ENCODE data around the gene MRPL53. TPM values are rescaled to one million over a fixed set of nuclear protein-coding genes. Genes with fewer than 3 reads are reported as not detected.

Gene MRPL53
- total and polyA plus RNA-seq, 2 of the 13 experiments (the other 11 are each of a cell fraction or from before 2014, with no cell fraction given) = 34.3 to 51.9 TPM

DNA sequence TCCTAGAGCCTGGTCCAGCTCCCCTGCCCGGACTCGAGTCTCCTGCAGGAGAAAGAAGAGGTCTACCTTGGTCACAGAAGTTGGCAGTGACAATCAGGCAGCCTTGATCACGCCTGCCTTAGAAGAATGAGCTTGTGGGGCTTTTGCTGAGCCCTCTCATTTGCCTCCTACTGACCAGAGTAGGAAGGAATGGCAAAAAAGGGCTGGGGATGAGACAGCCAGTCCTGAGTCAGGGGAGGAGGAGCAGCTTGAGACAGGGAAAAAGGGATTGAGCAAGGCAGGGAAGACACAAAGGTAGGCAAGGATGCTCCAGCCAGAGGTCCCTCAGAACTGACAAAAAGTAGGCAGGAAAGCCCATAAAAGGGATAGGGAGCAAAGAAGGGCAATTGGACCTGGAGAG, 44.9 kb downstream of the MRPL53 start:
- intact Hi-C loops (cut with micrococcal nuclease; ENCODE audit: unreplicated experiment) = no loop called here

DNA sequence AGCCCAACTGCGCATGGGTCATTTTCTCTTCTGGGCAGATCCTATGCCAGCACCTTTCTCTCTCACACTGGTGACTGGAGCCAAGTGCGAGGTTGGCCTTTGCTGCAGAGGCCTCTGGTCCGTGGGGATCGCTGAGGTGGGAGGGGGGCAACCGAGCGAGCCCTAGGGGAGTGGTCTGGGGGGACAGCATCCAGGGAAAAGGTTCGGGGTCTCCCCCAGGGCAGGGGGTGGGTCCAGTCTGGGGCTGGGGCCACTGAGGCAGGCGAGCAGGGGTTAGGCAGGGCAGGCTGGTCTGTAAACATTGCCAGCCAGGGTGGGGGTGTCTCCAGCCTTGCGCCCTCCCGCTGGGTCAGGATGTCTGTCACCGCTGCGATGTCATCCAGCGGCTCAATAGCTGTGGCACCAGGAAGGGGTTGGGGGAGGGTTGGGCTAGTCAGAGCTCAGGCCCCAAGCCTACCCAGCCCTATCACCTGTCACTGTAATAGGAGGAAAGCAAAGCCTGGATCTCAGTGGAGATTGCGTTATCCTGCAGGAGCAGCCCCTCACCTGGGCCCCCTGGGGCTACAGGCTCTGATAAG, 46.2 kb downstream of the MRPL53 start:
- H3K27me3 ChIP-seq (ENCODE audit: control insufficient read depth in 1 of 2, insufficient read depth in 2 of 2, low read length in 2 of 2) = no peaks in the 10 kb centered on the region; a peak in 1 of 5 replicates
- H3K9me3 ChIP-seq (ENCODE audit: low read length) = no peaks in the 10 kb centered on the region
- H3K9ac ChIP-seq (ENCODE audit: insufficient read depth, low read depth, low read length) = no peak overlapping the region
- H3K4me1 ChIP-seq (ENCODE audit: insufficient read depth, low read length) = peaks cover 89% of the 10 kb centered on the region
- H3K27ac ChIP-seq (ENCODE audit: extremely low read length, insufficient read depth, low read length) = no peak overlapping the region
- no TSS peak for BruUV-seq (replicated peaks)
- H3K36me3 ChIP-seq (replicated peaks in 1 of 2; ENCODE audit: control insufficient read depth in 1 of 2, insufficient read depth in 2 of 2, low read length in 2 of 2) = peaks cover 32 to 59% of the 10 kb centered on the region in 2 experiments
- H4K20me1 ChIP-seq (ENCODE audit: insufficient read depth, low read length) = peaks cover 18% of the 10 kb centered on the region; the same call in 1 of the 2 replicates
- peaks cover 2% of the 10 kb centered on the region for H3K79me2 ChIP-seq (ENCODE audit: insufficient read depth, low read length)
- CTCF ChIA-PET (ENCODE audit: low intra/inter-chr PET ratio, low total read pairs) = no interaction called here
- ATAC-seq (no peak), DNase-seq (ENCODE audit: low spot score) (no peak), FAIRE-seq (no peak)
- 97% methylated on average over 14 of the region's 14 CpGs for WGBS (ENCODE audit: low lambda C conversion rate)
- in situ Hi-C loops (cut with HindIII; ENCODE audit: extremely low pct_ligation_motif_present, low pct_unique_long_range_greater_than_20kb) = no loop called here
- no peak overlapping the region for H3K4me2 ChIP-seq (ENCODE audit: low read depth, low read length)
- no peak overlapping the region for H3K4me3 ChIP-seq (replicated peaks in 1 of 3; ENCODE audit: insufficient read depth in 1 of 3, low read depth in 2 of 3, low read length in 3 of 3)
- POLR2A ChIA-PET = interaction anchor here (0.6 to 9.5 kb wide), 11 partner anchors 9 to 75 kb away, joined by 3 to 272 read pairs (median 4); partner anchors contain the start of genes CCDC142, INO80B, RTKN and TTC31
- H2AFZ ChIP-seq (ENCODE audit: low read length) = no peak overlapping the region
- intact Hi-C loops (cut with micrococcal nuclease; ENCODE audit: unreplicated experiment) = no loop called here
- TF ChIP-seq NRL (CRISPR knock-in tag; IDR thresholded peaks at IDR 0.05; ENCODE audit: borderline replicate concordance) (0 out of 2 replicates have a peak, but pooled peaks have one; percentile 43), ZNF773 (CRISPR knock-in tag; IDR thresholded peaks at IDR 0.05; ENCODE audit: borderline replicate concordance) (no peak), AGO2 (optimal IDR thresholded peaks at IDR 0.05; ENCODE audit: low read depth, low read length) (peak; percentile 92), POLR2A (IDR thresholded peaks at IDR 0.05; ENCODE audit: insufficient read depth in 1 of 2, low read depth in 2 of 2, low read length in 2 of 2) (0 out of 4 replicates have a peak, but pooled peaks of 1 of the 2 experiments have one; percentile 19), ZNF143 (CRISPR knock-in tag; IDR thresholded peaks at IDR 0.05) (no peak), MAFF (IDR thresholded peaks at IDR 0.05; ENCODE audit: low read depth, low read length) (no peak)
- TF ChIP-seq, protein P1, sequence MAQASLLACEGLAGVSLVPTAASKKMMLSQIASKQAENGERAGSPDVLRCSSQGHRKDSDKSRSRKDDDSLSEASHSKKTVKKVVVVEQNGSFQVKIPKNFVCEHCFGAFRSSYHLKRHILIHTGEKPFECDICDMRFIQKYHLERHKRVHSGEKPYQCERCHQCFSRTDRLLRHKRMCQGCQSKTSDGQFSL (CRISPR knock-in tag; IDR thresholded peaks at IDR 0.05) = no peak
- TF ChIP-seq, protein P2, sequence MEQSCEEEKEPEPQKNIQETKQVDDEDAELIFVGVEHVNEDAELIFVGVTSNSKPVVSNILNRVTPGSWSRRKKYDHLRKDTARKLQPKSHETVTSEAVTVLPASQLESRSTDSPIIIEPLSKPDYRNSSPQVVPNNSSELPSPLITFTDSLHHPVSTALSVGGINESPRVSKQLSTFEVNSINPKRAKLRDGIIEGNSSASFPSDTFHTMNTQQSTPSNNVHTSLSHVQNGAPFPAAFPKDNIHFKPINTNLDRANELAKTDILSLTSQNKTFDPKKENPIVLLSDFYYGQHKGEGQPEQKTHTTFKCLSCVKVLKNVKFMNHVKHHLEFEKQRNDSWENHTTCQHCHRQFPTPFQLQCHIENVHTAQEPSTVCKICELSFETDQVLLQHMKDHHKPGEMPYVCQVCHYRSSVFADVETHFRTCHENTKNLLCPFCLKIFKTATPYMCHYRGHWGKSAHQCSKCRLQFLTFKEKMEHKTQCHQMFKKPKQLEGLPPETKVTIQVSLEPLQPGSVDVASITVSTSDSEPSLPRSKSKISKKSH (CRISPR knock-in tag; IDR thresholded peaks at IDR 0.05; ENCODE audit: borderline replicate concordance) = 0 out of 2 replicates have a peak, but pooled peaks have one; percentile 26
- TF ChIP-seq, protein P3, sequence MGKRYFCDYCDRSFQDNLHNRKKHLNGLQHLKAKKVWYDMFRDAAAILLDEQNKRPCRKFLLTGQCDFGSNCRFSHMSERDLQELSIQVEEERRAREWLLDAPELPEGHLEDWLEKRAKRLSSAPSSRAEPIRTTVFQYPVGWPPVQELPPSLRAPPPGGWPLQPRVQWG (CRISPR knock-in tag; IDR thresholded peaks at IDR 0.05; ENCODE audit: borderline replicate concordance, low read depth) = no peak

More for the DNA sequence above, 44.9 kb downstream of the MRPL53 start:
- Histone ChIP-seq H4K20me1 (ENCODE audit: insufficient read depth, low read length) (peaks cover 22% of the 10 kb centered on the region; the same call in 1 of the 2 replicates), H2AFZ (ENCODE audit: low read length) (no peak overlapping the region), H3K9ac (ENCODE audit: insufficient read depth, low read depth, low read length) (no peak overlapping the region), H3K36me3 (replicated peaks in 1 of 2; ENCODE audit: control insufficient read depth in 1 of 2, insufficient read depth in 2 of 2, low read length in 2 of 2) (peaks cover 41 to 72% of the 10 kb centered on the region in 2 experiments), H3K4me3 (replicated peaks in 1 of 3; ENCODE audit: insufficient read depth in 1 of 3, low read depth in 2 of 3, low read length in 3 of 3) (no peak overlapping the region), H3K4me1 (ENCODE audit: insufficient read depth, low read length) (peaks cover 91% of the 10 kb centered on the region), H3K27ac (ENCODE audit: extremely low read length, insufficient read depth, low read length) (no peak overlapping the region), H3K9me3 (ENCODE audit: low read length) (no peaks in the 10 kb centered on the region), H3K4me2 (ENCODE audit: low read depth, low read length) (no peak overlapping the region), H3K79me2 (ENCODE audit: insufficient read depth, low read length) (peaks cover 10% of the 10 kb centered on the region), H3K27me3 (ENCODE audit: control insufficient read depth in 1 of 2, insufficient read depth in 2 of 2, low read length in 2 of 2) (no peaks in the 10 kb centered on the region)
- DNase-seq (ENCODE audit: low spot score) = no peak
- WGBS (ENCODE audit: low lambda C conversion rate) = 94% methylated on average over 3 of the region's 3 CpGs
- TF ChIP-seq CHD4 (IDR thresholded peaks at IDR 0.05; ENCODE audit: borderline replicate concordance, low read length) (no peak), ZNF567 (CRISPR knock-in tag; IDR thresholded peaks at IDR 0.05; ENCODE audit: borderline replicate concordance) (no peak), POLR2A (IDR thresholded peaks at IDR 0.05; ENCODE audit: insufficient read depth in 1 of 2, low read depth in 2 of 2, low read length in 2 of 2) (0 out of 4 replicates have a peak, but pooled peaks of 1 of the 2 experiments have one; percentile 30), RBM39 (IDR thresholded peaks at IDR 0.05; ENCODE audit: low read depth, low read length, poor library complexity, severe bottlenecking) (no peak), JARID2 (CRISPR knock-in tag; IDR thresholded peaks at IDR 0.05; ENCODE audit: insufficient replicate concordance) (no peak), ZBTB1 (CRISPR knock-in tag; IDR thresholded peaks at IDR 0.05; ENCODE audit: borderline replicate concordance) (no peak), POLR2AphosphoS5 (IDR thresholded peaks at IDR 0.05; ENCODE audit: low read depth, low read length) (peak; percentile 21; the same call in 1 of the 2 replicates), ZNF234 (CRISPR knock-in tag; conservative IDR thresholded peaks at IDR 0.05) (no peak), KDM6A (CRISPR knock-in tag; IDR thresholded peaks at IDR 0.05; ENCODE audit: low read depth) (no peak)
- TF ChIP-seq, protein P4, sequence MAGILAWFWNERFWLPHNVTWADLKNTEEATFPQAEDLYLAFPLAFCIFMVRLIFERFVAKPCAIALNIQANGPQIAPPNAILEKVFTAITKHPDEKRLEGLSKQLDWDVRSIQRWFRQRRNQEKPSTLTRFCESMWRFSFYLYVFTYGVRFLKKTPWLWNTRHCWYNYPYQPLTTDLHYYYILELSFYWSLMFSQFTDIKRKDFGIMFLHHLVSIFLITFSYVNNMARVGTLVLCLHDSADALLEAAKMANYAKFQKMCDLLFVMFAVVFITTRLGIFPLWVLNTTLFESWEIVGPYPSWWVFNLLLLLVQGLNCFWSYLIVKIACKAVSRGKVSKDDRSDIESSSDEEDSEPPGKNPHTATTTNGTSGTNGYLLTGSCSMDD (CRISPR knock-in tag; IDR thresholded peaks at IDR 0.05) = no peak
- ChIA-PET CTCF (ENCODE audit: low intra/inter-chr PET ratio, low total read pairs) (no interaction called here), POLR2A (interaction anchor here (0.9 to 9.5 kb wide), 4 partner anchors 12 to 55 kb away, joined by 3 to 272 read pairs (median 66); partner anchors contain the start of genes CCDC142, RTKN, TTC31 and WBP1)
- no peak for FAIRE-seq
- ATAC-seq = no peak
- BruUV-seq (replicated peaks) = no TSS peak
- in situ Hi-C loops (cut with HindIII; ENCODE audit: extremely low pct_ligation_motif_present, low pct_unique_long_range_greater_than_20kb) = no loop called here

All from HepG2 (cell line).